GM23248 (cell line): ENCODE data around the gene FH.

Source experiments
- EZH2 ChIP-seq: fragments of 200-600 bp; sonication (generic); IDR thresholded peaks from 2 replicates; pipeline ENCODE4 v1.6.1; 2018; ENCODE audit warnings: antibody characterized with exemption, mild to moderate bottlenecking; ENCODE audit not compliant: insufficient read depth, poor library complexity, severe bottlenecking
- EZH2phosphoT487 ChIP-seq: fragments of 200-600 bp; sonication (generic); IDR thresholded peaks from 2 replicates; pipeline ENCODE4 v1.6.1; 2018; ENCODE audit warnings: antibody characterized with exemption, moderate library complexity, mild to moderate bottlenecking, low read depth; ENCODE audit not compliant: insufficient read depth

DNA sequence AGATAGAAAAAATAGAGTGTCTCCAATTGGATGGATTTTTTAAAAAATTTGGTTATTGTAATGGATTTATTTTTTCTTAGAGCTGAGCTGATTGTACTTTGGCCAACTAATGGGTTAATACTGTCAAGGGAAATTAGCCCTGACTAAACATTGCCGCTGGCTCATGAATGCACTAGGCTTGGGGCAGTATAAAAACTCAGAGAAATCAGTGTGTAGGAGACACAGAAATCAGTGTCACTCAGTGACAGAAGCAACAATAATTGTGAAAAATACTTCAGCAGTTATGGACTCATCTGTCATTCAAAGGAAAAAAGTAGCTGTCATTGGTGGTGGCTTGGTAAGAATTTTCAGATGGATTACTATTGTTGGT lies 12.6 kb upstream of the FH start, which contains the start of gene KMO:
- TF ChIP-seq EZH2 (no peak), EZH2phosphoT487 (no peak)
